WERI-Rb-1 (cell line): ENCODE measurements around the gene RET.

ENCODE experiments used
- DNase-seq: peaks from one replicate; pipeline ENCODE4 v3.0.0-alpha.2; 2020
- H3K27ac ChIP-seq: fragments of 250-450 bp; sonication (Bioruptor Pico); 2 replicates; pipeline ENCODE4 v1.5.1; 2020; ENCODE audit warnings: mild to moderate bottlenecking, moderate library complexity
- H3K27me3 ChIP-seq: fragments of 250-450 bp; sonication (Bioruptor Pico); 2 replicates; pipeline ENCODE4 v1.5.1; 2021; ENCODE audit warnings: mild to moderate bottlenecking, low read depth, moderate library complexity; ENCODE audit not compliant: insufficient read depth, severe bottlenecking
- H3K36me3 ChIP-seq: fragments of 250-450 bp; sonication (Bioruptor Pico); 2 replicates; pipeline ENCODE4 v1.5.1; 2020; ENCODE audit warnings: mild to moderate bottlenecking, moderate library complexity
- H3K4me3 ChIP-seq: 2 replicates; pipeline ENCODE4 v1.5.1; 2011; ENCODE audit warnings: low read depth, mild to moderate bottlenecking, control low read depth, low read length
- H3K9me3 ChIP-seq: fragments of 250-450 bp; sonication (Bioruptor Pico); 2 replicates; pipeline ENCODE4 v1.5.1; 2021; ENCODE audit warnings: mild to moderate bottlenecking, moderate library complexity; ENCODE audit not compliant: severe bottlenecking
- CTCF ChIP-seq: IDR thresholded peaks from 2 replicates; pipeline ENCODE4 v1.5.1; 2011; ENCODE audit warnings: low read depth, mild to moderate bottlenecking, control low read depth, inconsistent platforms, low read length

The RET gene

GRCh38 chr10:43055217-43055616 is 21.7 kb upstream of the RET start:
- no peak overlapping the region for H3K27ac ChIP-seq
- DNase-seq: no peak

GRCh38 chr10:43055991-43056567 is 20.8 kb upstream of the RET start:
- no peaks in the 10 kb centered on the region for H3K36me3 ChIP-seq
- H3K4me3 ChIP-seq: no peak overlapping the region
- peaks cover 87% of the 10 kb centered on the region for H3K27me3 ChIP-seq
- no peak for DNase-seq
- H3K27ac ChIP-seq: no peak overlapping the region
- H3K9me3 ChIP-seq: no peaks in the 10 kb centered on the region
- no peak for TF ChIP-seq CTCF

More at GRCh38 chr10:43055217-43055616, 21.7 kb upstream of the RET start:
- no peaks in the 10 kb centered on the region for H3K36me3 ChIP-seq
- H3K27me3 ChIP-seq: peaks cover 88% of the 10 kb centered on the region
- TF ChIP-seq CTCF: no peak
- H3K9me3 ChIP-seq: no peaks in the 10 kb centered on the region
- no peak overlapping the region for H3K4me3 ChIP-seq

- TF ChIP-seq CTCF: no peak
- H3K4me3 ChIP-seq: no peak overlapping the region
- H3K27me3 ChIP-seq: peaks cover 89% of the 10 kb centered on the region
- H3K36me3 ChIP-seq: no peaks in the 10 kb centered on the region
- no peak overlapping the region for H3K27ac ChIP-seq
- H3K9me3 ChIP-seq: no peaks in the 10 kb centered on the region
- no peak for DNase-seq
Observed at GRCh38 chr10:43056568-43057011, 20.3 kb upstream of the RET start.

- Histone ChIP-seq H3K27ac (no peak overlapping the region), H3K9me3 (no peaks in the 10 kb centered on the region), H3K27me3 (peaks cover 87% of the 10 kb centered on the region), H3K4me3 (no peak overlapping the region), H3K36me3 (no peaks in the 10 kb centered on the region)
- DNase-seq: no peak
- no peak for TF ChIP-seq CTCF
Observed at GRCh38 chr10:43057231-43057711, 19.6 kb upstream of the RET start.

- H3K4me3 ChIP-seq: no peak overlapping the region
- peaks cover 87% of the 10 kb centered on the region for H3K27me3 ChIP-seq
- H3K9me3 ChIP-seq: no peaks in the 10 kb centered on the region
- DNase-seq: no peak
- H3K36me3 ChIP-seq: no peaks in the 10 kb centered on the region
- TF ChIP-seq CTCF: no peak
- H3K27ac ChIP-seq: no peak overlapping the region
Observed at GRCh38 chr10:43057831-43058340, 19.0 kb upstream of the RET start.
